Endothelial cell of umbilical vein (primary cell): ENCODE measurements around the gene PRR5L. TPM values are rescaled to one million over a fixed set of nuclear protein-coding genes. Genes with fewer than 3 reads are reported as not detected.
A peak's percentile ranks its signal among the peaks of the same experiment; 100 is the strongest.

Source experiments
- BruUV-seq: library from RNA; stranded (reverse); fragments of 400-500 nt; replicated peaks from 2 replicates; lab custom pipeline; 2021; lab: Mats Ljungman, UMichigan
- CTCF ChIA-PET: fragments of 300-600, 350-600 bp; sonication (Branson Sonifier 250); formaldehyde crosslinking; loops from one replicate; lab custom pipeline; 2021; ENCODE audit warnings: antibody characterized with exemption, inconsistent platforms; lab: Charles Lee
- POLR2A ChIA-PET: fragments of 300-600, 350-600 bp; sonication (Branson Sonifier 250); formaldehyde crosslinking; loops from one replicate; lab custom pipeline; 2021; ENCODE audit warnings: antibody characterized with exemption, inconsistent platforms; lab: Charles Lee
- DNase-seq: peaks from one replicate; pipeline ENCODE4 v3.0.0-alpha.2; 2011; ENCODE audit warnings: low read depth, low spot score
- FAIRE-seq: peaks from 2 replicates; lab custom pipeline; 2011; peaks lifted over from hg19 to GRCh38; lab: Jason Lieb, UNC
- H2AFZ ChIP-seq: 2 replicates; pipeline ENCODE4 v1.6.0; 2012; ENCODE audit warnings: low read depth, low read length, control low read depth, inconsistent platforms
- H3K27ac ChIP-seq: 2 replicates; pipeline ENCODE4 v1.5.1; 2011; ENCODE audit warnings: low read depth, mild to moderate bottlenecking, control low read depth, low read length, moderate library complexity; ENCODE audit not compliant: insufficient read depth
- H3K27me3 ChIP-seq, 2 experiments: 2 replicates each; pipeline versions ENCODE4 v1.6.0 to v1.6.1; 2011; ENCODE audit warnings: low read length in 2 of 2, mixed read lengths in 1 of 2; ENCODE audit not compliant: control insufficient read depth in 2 of 2, insufficient read depth in 2 of 2
- H3K36me3 ChIP-seq, 2 experiments: 2 replicates in 1 of 2; 3 replicates in 1 of 2; pipeline ENCODE4 v1.5.1; 2011; ENCODE audit warnings: low read length in 2 of 2, mild to moderate bottlenecking in 1 of 2, moderate library complexity in 1 of 2; ENCODE audit not compliant: control insufficient read depth in 2 of 2, insufficient read depth in 2 of 2; ENCODE audit errors: extremely low read depth in 1 of 2
- H3K4me1 ChIP-seq: 3 replicates; pipeline ENCODE4 v1.5.1; 2011; ENCODE audit warnings: mild to moderate bottlenecking, low read length; ENCODE audit not compliant: control insufficient read depth, insufficient read depth; ENCODE audit errors: extremely low read depth
- H3K4me2 ChIP-seq: 2 replicates; pipeline ENCODE4 v1.6.1; 2011; ENCODE audit warnings: low read length, control low read depth, mixed read lengths; ENCODE audit not compliant: insufficient read depth
- H3K4me3 ChIP-seq, 3 experiments: fragments of 200-600 bp in 1 of 3; sonication (generic), shearing (Covaris generic) in 1 of 3; replicated peaks in 1 of 3; 2 replicates each; pipeline ENCODE4 v1.5.1; 2011 to 2016; ENCODE audit warnings: control low read depth in 3 of 3, low read length in 3 of 3, mild to moderate bottlenecking in 2 of 3, inconsistent platforms in 1 of 3, low read depth in 1 of 3, moderate library complexity in 1 of 3; ENCODE audit not compliant: insufficient read depth in 1 of 3
- H3K79me2 ChIP-seq: 2 replicates; pipeline ENCODE4 v1.6.0; 2012; ENCODE audit warnings: low read length, inconsistent platforms; ENCODE audit not compliant: control insufficient read depth, insufficient read depth
- H3K9ac ChIP-seq: replicated peaks from 2 replicates; pipeline ENCODE3; 2011; ENCODE audit warnings: low read length, control low read depth; ENCODE audit not compliant: insufficient read depth; ENCODE audit errors: extremely low read depth
- H3K9me1 ChIP-seq: replicated peaks from 3 replicates; pipeline ENCODE4 v1.6.0; 2011; ENCODE audit warnings: mild to moderate bottlenecking, low read length; ENCODE audit not compliant: control insufficient read depth, insufficient read depth; ENCODE audit errors: extremely low read depth
- H3K9me3 ChIP-seq: replicated peaks from 2 replicates; pipeline ENCODE4 v1.5.1; 2012; ENCODE audit warnings: low read length, inconsistent platforms; ENCODE audit not compliant: control insufficient read depth, insufficient read depth
- H4K20me1 ChIP-seq: replicated peaks from 2 replicates; pipeline ENCODE3; 2011; ENCODE audit warnings: mild to moderate bottlenecking, low read length; ENCODE audit not compliant: control insufficient read depth, insufficient read depth; ENCODE audit errors: extremely low read depth
- EZH2 ChIP-seq: IDR thresholded peaks from 2 replicates; pipeline ENCODE4 v1.6.1; 2012; ENCODE audit warnings: borderline replicate concordance, low read depth, mild to moderate bottlenecking, moderate library complexity, low read length, inconsistent platforms; ENCODE audit not compliant: severe bottlenecking
- FOS ChIP-seq: IDR thresholded peaks from 2 replicates; pipeline ENCODE4 v1.6.1; 2011; ENCODE audit warnings: mild to moderate bottlenecking, low read length, moderate library complexity, borderline replicate concordance; ENCODE audit not compliant: insufficient read depth
- GATA2 ChIP-seq: IDR thresholded peaks from 2 replicates; pipeline ENCODE4 v1.7.0; 2011; ENCODE audit warnings: low read depth, mild to moderate bottlenecking, moderate library complexity, mixed read lengths, low read length; ENCODE audit not compliant: insufficient read length, insufficient read depth
- JUN ChIP-seq: IDR thresholded peaks from 2 replicates; pipeline ENCODE4 v1.6.1; 2011; ENCODE audit warnings: borderline replicate concordance, low read depth; ENCODE audit not compliant: insufficient read length, insufficient read depth
- MYC ChIP-seq: IDR thresholded peaks from one replicate; pipeline ENCODE4 v1.6.1; 2011; ENCODE audit warnings: mild to moderate bottlenecking, low read depth, low read length
- POLR2A ChIP-seq: IDR thresholded peaks from 2 replicates; pipeline ENCODE4 v1.6.1; 2012; ENCODE audit warnings: low read depth, mild to moderate bottlenecking, control low read depth, low read length
- POLR2AphosphoS5 ChIP-seq: IDR thresholded peaks from 2 replicates; pipeline ENCODE4 v1.6.1; 2012; ENCODE audit warnings: low read depth, mild to moderate bottlenecking, control low read depth, low read length, moderate library complexity; ENCODE audit not compliant: insufficient read depth
- dilution Hi-C: fragments of 300-500 bp; cut with MboI; formaldehyde crosslinking; loops from one replicate; pipeline ENCODE4 v1.15.0; 2019; ENCODE audit warnings: low sequenced_read_pairs; ENCODE audit not compliant: extremely low pct_ligation_motif_present
- intact Hi-C: fragments of 100-400 bp; cut with micrococcal nuclease; formaldehyde crosslinking; loops from one replicate; pipeline ENCODE4 v1.10.0; 2022
- polyA plus RNA-seq, 4 experiments: library from polyadenylated mRNA; depleted of rRNA in 3 of 4; stranded (reverse) in 3 of 4; unstranded in 1 of 4; fragments of >200 nt; gene quantifications; 2 replicates each; pipeline versions ENCODE4 v1.2.1 to v1.2.3, GENCODE V29; 2011 to 2012; ENCODE audit warnings: missing spikeins in 1 of 4
- total RNA-seq: library from RNA; stranded (reverse); gene quantifications from 2 replicates; pipeline ENCODE4 v1.2.3, GENCODE V29; 2021
- TF ChIP-seq, protein P1 (sequence below), 2 donors: IDR thresholded peaks; 1 replicate in 1 of 2; 2 replicates in 1 of 2; pipeline ENCODE4 v1.5.1; 2011; ENCODE audit warnings: low read length in 2 of 2, mild to moderate bottlenecking in 2 of 2, moderate library complexity in 2 of 2, control low read depth in 1 of 2, inconsistent platforms in 1 of 2, low read depth in 1 of 2; ENCODE audit not compliant: insufficient read depth in 1 of 2; ENCODE audit errors: extremely low read depth in 1 of 2
- TF ChIP-seq, protein P2 (sequence below): IDR thresholded peaks from 2 replicates; pipeline ENCODE4 v1.6.1; 2011; ENCODE audit not compliant: insufficient read depth, insufficient read length

Gene PRR5L
- total and polyA plus RNA-seq, 2 donors (not counting 3 experiments of a cell fraction or from before 2014, with no cell fraction given): 2.5 to 6.1 TPM

DNA sequence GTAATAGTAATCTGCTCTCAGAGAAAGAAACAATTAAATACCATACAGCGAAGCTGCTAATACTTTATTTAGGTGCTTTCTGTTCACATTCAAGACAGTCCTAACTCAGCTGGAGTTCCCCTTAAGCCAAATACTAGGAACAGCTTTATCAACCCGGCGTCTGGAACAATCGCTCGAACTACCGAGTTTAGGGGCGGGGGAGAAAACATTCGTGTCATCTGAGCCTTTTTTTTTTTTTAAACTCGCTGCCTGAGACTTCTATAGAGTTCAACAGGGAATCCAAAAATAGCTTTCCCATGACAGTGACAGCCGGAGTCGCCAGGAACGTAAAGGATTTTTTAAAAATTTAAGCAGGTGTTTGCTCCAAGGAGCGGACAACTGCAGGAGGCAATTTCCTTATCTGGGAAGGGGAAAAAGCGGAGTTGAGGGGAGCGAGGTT is 213.1 kb downstream of the PRR5L start:
- Histone ChIP-seq H4K20me1 (peaks cover 2% of the 10 kb centered on the region), H3K79me2 (peaks cover 43% of the 10 kb centered on the region), H3K4me1 (peaks cover 16% of the 10 kb centered on the region), H3K9me3 (no peaks in the 10 kb centered on the region), H2AFZ (peak overlapping the region; percentile 40), H3K9ac (peak overlapping the region; percentile 55), H3K9me1 (no peaks in the 10 kb centered on the region), H3K4me2 (peak overlapping the region; percentile 95), H3K27me3 (no peaks in the 10 kb centered on the region), H3K36me3 (no peaks in the 10 kb centered on the region), H3K27ac (peak overlapping the region; percentile 50), H3K4me3 (peak overlapping the region; percentile 77 to 100 (median 88))
- peak; percentile 64 for DNase-seq
- no TSS peak for BruUV-seq
- intact Hi-C loops: loop anchor here (10.0 kb wide), 1 partner anchor 1534 kb away; no protein-coding TSS in a partner anchor
- dilution Hi-C loops: no loop called here
- ChIA-PET POLR2A (no interaction called here), CTCF (interaction anchor here (0.6 to 2.9 kb wide), 8 partner anchors 9 to 418 kb away, joined by 3 to 36 read pairs (median 4); no protein-coding TSS in a partner anchor)
- no peak for FAIRE-seq
- no peak for TF ChIP-seq GATA2
- TF ChIP-seq, protein P1, sequence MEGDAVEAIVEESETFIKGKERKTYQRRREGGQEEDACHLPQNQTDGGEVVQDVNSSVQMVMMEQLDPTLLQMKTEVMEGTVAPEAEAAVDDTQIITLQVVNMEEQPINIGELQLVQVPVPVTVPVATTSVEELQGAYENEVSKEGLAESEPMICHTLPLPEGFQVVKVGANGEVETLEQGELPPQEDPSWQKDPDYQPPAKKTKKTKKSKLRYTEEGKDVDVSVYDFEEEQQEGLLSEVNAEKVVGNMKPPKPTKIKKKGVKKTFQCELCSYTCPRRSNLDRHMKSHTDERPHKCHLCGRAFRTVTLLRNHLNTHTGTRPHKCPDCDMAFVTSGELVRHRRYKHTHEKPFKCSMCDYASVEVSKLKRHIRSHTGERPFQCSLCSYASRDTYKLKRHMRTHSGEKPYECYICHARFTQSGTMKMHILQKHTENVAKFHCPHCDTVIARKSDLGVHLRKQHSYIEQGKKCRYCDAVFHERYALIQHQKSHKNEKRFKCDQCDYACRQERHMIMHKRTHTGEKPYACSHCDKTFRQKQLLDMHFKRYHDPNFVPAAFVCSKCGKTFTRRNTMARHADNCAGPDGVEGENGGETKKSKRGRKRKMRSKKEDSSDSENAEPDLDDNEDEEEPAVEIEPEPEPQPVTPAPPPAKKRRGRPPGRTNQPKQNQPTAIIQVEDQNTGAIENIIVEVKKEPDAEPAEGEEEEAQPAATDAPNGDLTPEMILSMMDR (IDR thresholded peaks at IDR 0.05; ENCODE audit: extremely low read depth in 1 of 2, insufficient read depth in 1 of 2, low read depth in 1 of 2, low read length in 2 of 2): no peak
- TF ChIP-seq, protein P2, sequence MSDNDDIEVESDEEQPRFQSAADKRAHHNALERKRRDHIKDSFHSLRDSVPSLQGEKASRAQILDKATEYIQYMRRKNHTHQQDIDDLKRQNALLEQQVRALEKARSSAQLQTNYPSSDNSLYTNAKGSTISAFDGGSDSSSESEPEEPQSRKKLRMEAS: no peak
- TF ChIP-seq MYC: no peak
- TF ChIP-seq FOS: no peak
- no peak for TF ChIP-seq POLR2A
- TF ChIP-seq POLR2AphosphoS5: no peak
- TF ChIP-seq EZH2: no peak
- no peak for TF ChIP-seq JUN
